Uterus (tissue), 2 donors: ENCODE results near the gene RAD52.

Source experiments
- POLR2A ChIP-seq, 2 donors: fragments of 450-650 bp; IDR thresholded peaks; one replicate each; pipeline ENCODE4 v1.6.1; 2016; ENCODE audit warnings: antibody characterized with exemption in 2 of 2, mild to moderate bottlenecking in 1 of 2, moderate library complexity in 1 of 2
- TF ChIP-seq, protein P1 (sequence below), 4 experiments: fragments of 200-600 bp in 2 of 4; fragments of 450-650 bp in 2 of 4; sonication (generic) in 2 of 4; IDR thresholded peaks; one replicate each; pipeline ENCODE4 v1.5.1; 2016 to 2019; ENCODE audit warnings: antibody characterized with exemption in 4 of 4, mild to moderate bottlenecking in 2 of 4, moderate library complexity in 1 of 4

DNA sequence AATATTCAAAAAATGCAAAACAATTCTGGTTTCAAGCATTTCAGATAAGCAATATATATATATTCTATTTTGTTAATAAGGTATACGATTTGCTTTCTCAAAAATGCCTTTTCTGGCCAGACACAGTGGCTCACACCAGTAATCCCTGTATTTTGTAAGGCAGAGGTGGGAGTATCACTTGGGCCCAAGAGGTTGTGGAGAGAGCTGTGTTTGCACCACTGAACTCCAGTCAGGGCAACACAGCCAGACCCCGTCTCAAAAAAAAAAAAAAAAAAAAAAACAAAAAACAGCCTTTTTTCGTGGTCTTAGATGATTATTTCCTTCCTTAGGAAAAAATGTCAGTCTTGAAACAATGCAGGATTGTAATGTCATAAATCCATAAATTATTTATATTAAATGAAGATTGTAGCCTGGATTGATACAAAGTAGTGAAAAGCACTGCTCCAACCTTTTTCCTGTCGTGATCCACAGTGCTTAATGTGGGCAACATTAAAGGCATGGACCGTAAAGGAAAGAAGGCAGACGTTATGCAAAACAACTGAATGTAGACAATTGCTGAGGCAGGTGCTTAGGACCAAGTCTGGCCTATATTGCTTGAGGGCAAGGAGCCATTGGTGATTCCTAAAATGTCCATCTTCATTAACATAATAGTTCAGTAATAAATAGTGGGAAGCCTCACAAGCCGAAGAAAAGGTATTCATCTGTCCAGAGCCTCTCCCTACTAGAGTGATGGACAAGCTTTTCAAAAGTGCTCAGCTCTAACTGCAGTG lies 36.8 kb downstream of the RAD52 start:
- TF ChIP-seq, protein P1, sequence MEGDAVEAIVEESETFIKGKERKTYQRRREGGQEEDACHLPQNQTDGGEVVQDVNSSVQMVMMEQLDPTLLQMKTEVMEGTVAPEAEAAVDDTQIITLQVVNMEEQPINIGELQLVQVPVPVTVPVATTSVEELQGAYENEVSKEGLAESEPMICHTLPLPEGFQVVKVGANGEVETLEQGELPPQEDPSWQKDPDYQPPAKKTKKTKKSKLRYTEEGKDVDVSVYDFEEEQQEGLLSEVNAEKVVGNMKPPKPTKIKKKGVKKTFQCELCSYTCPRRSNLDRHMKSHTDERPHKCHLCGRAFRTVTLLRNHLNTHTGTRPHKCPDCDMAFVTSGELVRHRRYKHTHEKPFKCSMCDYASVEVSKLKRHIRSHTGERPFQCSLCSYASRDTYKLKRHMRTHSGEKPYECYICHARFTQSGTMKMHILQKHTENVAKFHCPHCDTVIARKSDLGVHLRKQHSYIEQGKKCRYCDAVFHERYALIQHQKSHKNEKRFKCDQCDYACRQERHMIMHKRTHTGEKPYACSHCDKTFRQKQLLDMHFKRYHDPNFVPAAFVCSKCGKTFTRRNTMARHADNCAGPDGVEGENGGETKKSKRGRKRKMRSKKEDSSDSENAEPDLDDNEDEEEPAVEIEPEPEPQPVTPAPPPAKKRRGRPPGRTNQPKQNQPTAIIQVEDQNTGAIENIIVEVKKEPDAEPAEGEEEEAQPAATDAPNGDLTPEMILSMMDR (IDR thresholded peaks at IDR 0.05): no peak
- no peak for TF ChIP-seq POLR2A (IDR thresholded peaks at IDR 0.05)
